HG03095 (cell line): ENCODE data around the gene TNFRSF11A.

Source experiments
- ATAC-seq: cut with Tn5 transposase; IDR thresholded peaks from one replicate; pipeline ENCODE4 v1.9.1; 2021; ENCODE audit warnings: moderate library complexity; ENCODE audit not compliant: unreplicated experiment

Gene TNFRSF11A

DNA sequence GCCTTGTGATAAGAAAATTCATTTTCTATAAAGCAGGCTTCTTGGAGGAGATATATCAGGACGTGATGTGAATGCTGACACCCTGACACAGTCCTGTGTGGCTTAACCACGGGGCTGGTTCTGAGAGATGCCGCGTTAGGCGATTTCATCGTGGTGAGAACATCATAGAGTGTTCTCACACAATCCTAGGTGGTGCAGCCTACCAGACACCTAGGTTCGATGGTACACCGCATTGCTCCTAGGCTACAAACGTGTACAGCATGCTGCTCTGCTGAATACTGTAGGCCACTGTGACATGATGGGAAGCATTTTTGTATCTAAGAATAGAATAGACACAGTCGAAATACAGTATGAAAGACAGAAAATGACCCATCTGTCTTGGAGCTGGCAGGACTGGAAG lies 82.5 kb downstream of the TNFRSF11A start:
- ATAC-seq = no peak

DNA sequence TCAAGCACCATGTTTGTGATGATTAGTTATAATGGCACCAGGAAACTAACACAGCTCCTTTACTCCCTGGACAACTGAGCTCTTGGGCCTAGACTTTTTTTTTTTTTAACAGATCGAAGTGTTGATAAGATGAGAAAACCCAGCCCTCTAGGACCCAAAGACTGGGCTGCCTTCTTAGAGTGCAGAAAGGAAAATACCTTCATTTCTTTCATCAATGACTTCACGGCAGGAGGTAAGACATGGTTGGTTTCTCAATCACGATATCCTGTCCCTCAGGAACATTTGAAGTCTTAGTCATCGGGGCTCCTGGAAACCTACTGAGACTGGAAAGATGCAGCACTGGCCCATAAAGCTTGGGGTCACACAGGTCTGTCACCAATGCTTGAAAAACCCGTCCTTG lies 84.7 kb downstream of the TNFRSF11A start:
- ATAC-seq = no peak

DNA sequence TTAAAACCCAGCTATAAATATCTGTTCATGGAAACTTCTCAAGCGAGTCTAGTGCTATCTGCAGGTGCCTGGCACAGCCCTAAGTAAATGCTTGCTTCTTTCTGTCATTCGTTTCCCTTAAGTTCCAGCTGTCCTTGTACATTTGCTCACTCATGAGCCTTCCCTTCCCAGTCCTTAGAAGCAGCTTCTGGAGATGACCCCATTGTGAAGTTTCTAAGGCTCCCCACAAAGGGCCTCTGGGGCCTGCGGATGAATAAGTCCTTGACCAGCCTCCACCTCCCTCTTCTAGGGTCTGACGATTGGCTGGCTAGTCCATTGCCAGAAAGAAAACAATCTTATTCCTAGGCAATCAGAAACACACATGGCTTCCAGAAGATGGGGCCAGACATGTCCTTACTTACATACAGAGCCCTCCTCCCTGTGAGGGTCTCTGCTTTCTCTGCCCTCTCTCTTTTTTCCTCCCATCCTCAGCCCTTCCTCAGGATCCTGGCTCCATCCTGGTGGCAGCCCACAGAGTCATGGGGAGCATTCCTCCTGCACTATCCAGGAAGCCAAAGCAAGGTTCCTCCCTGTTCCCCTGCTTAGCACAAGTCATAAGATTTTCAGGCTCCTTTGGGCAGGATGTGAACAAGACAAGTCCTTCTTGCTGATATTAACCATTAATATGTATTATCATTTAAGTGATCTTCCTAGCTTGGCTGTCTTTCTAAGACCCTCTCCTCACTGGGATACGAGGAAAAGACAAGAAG lies 87.3 kb downstream of the TNFRSF11A start:
- ATAC-seq = no peak

DNA sequence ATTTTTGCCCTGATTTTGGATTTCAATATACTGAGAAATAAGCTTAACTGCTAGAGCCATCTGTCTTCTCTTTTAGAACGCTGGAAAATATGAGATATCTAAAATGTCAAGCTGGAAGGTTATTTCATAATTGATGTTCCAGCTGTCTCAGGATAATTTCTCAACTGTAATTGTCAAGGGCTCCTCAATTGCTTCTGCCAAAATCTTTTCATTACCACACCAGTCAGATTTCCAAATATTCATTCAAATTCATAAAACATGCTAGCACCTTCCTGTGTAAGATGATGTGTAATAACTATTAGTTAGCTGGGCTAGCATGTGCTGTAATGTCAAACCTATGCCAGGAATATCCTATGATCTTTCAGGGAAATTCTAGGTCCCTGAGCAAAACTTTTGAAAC lies 88.1 kb downstream of the TNFRSF11A start:
- ATAC-seq = no peak

DNA sequence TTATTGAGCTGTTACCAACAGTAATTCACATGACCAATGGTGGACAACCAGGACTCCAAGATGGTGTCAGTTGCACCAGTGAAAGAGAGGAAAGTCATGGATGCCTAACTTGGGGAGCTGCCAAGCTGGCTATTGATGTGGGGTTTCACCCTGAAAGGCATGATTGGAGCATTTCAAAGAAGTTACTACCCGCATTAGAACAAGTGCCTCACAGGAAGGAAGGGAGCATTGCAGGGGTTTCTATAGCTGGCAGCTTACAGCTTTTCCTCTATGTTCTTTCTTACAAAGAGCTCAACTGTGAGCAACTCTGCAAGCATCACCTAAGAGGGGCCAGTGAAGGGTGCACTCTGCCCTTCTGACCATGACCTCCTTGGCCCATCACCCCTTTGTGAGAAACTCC lies 93.1 kb downstream of the TNFRSF11A start:
- no peak for ATAC-seq

DNA sequence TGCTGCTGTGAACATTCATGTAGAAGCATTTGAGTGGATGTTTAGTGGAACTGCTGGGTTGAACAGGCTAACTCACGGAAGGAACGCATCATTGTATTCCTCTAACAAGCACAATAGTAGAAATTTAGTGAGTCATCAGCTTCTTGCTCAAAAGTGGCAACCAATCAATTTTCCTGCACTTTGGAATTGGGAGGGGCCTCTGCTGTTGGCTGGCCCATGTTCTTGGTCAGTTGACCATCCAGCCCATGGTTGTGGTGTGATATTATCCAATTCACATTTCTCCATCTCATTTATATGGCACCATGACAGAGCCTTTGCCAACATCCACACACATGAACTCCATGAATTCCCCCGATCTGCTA lies 95.0 kb downstream of the TNFRSF11A start:
- no peak for ATAC-seq

DNA sequence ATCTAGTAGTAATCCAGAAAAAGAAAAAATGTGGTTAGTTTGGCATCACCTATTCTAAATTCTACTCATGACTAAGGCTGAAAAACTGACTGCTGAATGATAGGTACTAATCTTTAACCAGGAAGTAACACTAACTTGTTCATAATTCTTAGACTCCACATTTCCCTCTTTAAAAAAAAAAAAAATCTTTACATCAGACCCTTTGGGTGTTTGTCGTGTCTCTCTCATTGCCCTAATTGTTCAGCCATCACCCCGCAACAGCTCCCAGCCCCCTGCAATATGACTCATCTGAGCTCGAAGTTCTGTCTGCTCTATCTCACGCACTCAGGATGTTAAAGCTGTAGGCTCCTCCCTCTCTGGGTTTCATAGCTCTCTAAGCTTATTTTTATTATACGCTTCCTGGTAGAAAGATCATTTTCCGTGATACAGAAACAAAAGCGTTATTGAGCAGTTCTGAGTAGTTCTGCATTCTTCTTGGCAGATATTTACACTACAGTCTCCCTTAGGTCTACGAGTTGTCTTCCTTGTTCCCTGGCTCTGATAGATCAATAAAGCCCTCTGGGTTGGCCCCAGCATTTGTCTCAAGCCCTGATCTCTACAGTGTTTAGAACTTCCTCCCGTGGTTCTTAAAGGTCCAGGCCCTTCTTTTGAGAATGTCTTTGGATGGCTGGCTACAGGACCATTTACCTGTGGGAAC lies 95.6 kb downstream of the TNFRSF11A start:
- peak; percentile 94 for ATAC-seq

DNA sequence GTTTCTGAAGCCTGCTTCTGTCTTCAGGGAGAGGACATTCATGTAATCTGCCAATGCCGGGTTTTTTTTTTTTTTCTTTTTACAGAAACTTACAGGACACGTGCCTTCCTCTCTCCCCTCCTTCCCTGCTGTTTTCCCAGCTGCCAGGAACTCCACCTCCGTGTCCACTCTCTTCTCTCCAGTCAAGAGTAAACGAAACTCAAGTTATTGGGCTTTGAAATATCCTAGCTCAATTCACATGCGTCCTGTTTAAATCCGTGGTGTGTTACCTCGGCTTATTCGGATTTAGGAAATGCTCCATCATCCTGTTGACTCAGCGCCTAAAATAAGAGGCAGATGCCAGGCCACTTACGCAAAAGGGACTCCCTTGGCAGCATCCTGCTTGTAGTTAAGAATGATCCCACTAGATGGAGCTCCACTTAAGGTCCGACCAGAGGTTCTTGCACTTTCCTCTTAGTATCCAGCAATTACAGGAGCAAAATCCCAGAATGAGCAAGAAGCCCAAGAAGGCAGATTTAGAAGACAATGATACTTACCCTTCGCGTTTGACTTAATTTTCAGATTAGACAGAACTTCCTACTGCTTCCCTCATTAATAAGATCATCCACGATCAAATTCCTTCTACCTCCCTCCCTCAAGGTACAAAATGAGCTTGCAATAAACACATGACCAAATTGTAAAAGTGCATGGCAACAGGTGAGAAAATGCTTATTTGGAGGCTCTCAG lies 100.5 kb downstream of the TNFRSF11A start:
- ATAC-seq = peak; percentile 54

DNA sequence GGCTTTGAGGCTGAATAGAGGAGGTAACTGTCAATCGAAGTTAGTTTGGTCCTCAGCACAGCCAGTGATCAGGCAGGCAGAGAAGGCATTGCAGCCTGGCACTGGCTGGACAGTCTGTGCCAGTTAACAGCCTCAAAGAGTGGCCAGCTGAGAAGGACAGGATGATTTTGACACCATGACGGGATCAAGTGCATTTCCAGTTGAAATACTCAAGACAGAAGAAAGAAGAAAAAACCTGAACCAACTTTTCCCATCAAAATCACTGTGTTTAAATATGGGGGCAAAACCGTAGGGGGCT lies 101.0 kb downstream of the TNFRSF11A start:
- ATAC-seq = no peak

DNA sequence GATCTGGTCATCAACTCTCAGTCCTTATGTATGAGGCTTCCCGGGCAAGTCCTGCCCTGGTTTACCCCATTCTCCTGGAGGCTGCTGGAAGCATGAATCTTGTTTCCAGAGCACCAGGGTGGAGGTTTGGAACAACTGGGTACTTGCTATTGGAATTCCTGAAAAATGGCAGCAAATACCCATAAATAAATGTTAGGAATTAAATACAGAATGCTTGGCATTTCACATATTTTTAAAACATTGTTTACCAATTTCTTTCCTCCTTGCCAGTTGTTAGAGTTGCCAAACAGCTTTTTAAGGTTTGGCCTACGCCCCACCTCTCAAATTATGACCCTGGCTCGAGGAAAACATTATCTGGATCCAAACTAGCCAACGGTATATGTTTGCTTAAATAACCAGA lies 107.1 kb downstream of the TNFRSF11A start:
- ATAC-seq = no peak

DNA sequence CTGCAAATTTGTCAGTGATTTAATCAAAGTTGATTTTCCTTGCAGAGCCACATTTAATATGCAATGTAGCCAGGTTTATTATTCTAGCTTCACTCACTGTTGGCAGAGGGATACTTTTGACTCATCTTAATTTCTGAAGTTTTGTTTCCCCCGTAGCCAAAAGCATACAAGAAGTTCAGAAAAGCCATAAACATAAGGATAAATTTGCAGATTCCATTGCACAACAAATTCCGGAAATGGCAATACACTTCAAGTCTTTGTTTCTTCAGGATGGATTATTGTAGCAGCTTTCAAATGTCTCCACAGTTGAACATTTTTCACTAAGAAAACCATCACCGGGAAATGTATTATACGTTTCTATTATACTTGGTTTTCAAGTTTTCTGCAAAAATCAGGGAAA lies 109.7 kb downstream of the TNFRSF11A start:
- ATAC-seq = no peak

DNA sequence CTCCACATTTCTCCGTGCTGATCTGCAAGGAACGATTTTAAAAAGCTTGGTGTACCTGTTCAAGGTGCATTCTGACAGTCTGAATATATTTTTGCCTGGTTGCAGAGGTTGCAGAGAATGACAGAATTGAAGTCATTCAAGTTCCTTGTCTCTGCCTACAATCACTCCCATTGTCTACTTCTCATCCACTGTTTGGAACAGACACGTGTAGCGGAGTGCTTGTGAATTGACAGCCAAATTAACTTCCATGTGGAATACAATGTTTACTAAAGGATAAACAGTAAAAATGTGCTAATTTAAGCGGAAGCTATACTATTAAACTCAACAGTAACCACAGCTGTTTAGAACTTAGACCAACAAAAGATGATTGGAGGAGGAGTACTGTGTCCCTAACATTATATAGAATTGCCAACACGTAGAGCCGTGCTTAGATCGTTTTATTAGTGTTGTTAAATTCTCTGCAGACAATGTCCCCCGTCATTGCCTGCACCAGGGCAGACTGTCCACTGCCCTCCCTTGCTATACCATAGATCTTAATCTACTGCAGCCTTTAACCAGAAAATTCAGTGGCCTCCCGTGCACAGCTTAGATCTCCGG lies 110.4 kb downstream of the TNFRSF11A start:
- no peak for ATAC-seq

DNA sequence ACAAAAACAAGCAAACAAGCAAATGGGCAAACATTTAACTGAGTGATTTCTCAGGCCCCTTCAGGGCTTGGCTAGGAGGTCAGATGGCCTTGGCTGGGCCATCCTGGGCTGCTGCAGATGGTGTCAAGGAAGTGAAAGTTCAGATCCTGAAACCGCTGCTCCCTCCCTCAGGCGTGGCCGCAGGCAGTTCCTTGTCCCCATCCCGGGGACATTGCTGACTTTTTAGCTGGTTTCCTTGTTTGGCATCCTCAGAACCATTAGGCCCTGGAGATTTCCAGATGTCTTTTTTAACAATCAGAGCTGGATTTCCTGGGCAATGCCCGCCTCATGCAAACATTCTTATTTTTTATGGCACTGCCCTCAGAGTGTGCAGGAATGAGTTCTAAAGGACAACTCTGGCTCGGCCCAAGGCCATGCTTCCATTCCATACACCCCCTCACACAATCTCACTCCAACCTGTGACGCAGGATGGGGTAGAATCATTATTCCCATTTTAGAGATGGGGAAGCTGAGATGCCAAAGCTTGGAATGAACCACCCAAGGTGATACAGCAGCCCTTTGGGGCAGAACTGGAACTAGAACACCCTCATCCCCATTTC lies 111.6 kb downstream of the TNFRSF11A start:
- ATAC-seq = no peak

DNA sequence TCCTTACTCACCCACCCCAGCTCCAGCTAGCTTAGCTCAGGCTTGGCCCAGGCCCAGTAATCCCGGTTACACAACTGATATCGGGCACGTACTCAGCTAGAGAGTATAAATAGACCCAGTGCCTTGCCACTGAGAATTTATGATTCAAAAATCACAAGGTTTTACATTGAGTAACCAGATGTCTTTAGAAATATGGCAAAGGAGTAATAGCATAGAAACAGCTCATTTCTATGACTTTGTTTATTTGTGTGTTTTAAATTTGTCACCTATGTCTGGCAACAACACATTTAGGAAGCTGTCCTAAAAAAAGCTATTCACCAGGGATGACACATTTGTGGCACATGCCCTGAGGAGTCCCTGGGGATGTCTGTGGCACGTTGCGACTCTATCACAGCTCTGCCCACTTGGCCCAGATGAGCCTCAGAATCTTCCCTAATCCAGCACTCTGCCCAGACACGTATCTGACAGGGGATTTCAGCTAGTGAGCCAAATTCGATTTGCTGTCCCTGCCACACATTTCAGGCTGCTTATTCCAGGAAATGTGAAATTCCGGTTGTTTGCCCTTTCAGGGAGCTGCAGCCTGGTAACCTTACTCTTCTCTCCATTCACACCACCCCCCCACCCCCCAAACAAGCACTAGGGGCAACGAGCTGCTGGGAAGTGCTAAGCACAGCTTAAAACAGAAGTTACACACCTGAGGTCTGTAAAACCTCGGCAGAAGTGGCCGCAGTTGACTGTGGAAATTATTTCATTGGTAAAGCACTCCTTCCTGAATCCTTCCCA lies 112.3 kb downstream of the TNFRSF11A start:
- no peak for ATAC-seq

DNA sequence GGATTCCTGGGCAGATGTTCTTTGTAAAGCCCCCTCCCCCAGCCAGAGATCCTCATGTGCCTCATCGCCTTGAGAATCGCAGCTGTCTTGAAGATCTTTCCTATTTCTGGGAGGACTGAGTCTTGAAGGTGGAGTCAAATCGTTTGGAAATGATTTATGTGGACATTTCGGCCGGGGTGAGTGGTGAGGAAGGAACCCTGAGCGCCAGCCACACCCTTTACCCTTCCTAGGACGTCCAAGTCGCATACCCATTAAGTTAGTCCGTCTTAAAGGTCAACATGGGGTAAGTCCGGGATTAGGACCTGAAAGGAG lies 112.9 kb downstream of the TNFRSF11A start:
- ATAC-seq = no peak

DNA sequence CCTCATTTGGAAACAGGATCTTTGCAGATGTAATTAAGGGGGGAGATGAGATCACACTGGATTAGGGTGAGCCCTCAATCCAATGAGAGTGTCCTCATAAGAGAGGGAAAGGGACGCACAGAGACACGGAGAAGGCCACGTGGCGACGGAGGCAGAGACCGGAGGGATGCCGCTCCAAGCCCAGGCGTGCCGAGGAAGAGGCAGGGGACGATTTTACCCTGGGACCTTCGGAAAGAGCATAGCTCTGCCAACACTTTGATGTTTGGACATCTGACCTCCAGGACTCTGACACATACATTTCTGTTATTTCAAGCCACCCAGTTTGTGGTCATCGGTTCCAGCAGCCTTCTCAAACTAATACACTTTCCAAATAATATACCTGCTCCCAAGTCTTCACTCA lies 113.3 kb downstream of the TNFRSF11A start:
- ATAC-seq = no peak

DNA sequence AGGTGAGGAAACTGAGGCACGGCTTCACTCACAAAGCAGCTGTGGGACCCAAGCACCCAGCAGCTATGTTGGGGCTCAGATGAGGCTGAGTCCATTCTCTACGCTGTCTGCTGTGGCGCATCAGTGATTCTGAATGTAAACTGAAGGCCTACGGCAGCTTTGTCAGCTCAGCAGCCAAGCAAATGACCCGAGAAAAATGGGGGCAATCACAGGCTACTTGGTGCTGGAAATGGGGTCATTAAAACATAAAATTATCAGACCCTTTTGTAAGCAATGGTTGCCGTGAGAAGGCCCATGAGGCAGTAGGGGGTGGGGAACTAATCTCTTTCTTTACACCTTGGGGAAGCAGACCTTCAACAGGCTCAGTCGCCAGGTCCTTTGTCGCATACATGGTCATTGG lies 113.8 kb downstream of the TNFRSF11A start:
- no peak for ATAC-seq
